ENCODE measurements around the gene UCK1. TPM values are rescaled to one million over a fixed set of nuclear protein-coding genes. Genes with fewer than 3 reads are reported as not detected.
A peak's percentile ranks its signal among the peaks of the same experiment; 100 is the strongest.

The UCK1 gene
- polyA plus RNA-seq, 2 of the 4 experiments (the other 2 are of a cell fraction): 18.0 to 26.5 TPM

DNA sequence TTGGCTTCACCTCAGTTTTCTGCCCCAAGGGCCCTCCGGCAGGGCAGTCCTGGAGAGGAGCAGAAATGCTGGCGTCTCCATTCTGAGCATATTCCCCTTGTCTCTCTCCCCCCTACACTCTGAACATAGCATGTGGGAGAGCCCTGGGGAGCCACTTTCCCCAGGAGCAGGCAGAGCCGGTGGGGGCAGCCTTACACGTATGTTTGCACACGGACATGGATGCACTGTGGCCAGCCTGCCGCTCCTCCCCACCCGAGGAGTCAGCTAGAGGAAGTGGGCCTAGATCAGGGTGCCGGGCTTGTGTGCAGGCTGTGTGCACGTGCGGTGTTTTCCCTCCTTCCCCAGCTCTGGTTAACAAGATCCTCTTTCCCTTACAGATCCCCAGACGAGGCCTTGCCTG lies 53.7 kb downstream of the UCK1 start:
- 82% methylated on average over 11 of the region's 11 CpGs for WGBS (ENCODE audit: missing lambda C conversion rate)
- no peak overlapping the region for H3K27ac ChIP-seq
- peaks cover 11% of the 10 kb centered on the region; the same call in 2 of the 3 replicates for H3K4me1 ChIP-seq
- DNase-seq (ENCODE audit: low read depth in 1 of 2, low spot score in 1 of 2) (no peak), FAIRE-seq (no peak), ATAC-seq (peak in 1 of 2 experiments; percentile 18; a peak in 3 of 6 replicates)
- H3K4me2 ChIP-seq: no peak overlapping the region
- no peak overlapping the region for H3K4me3 ChIP-seq
- TF ChIP-seq TP53 (CRISPR knock-in tag; IDR thresholded peaks at IDR 0.05): no peak
- ChIA-PET POLR2A (no interaction called here), CTCF (interaction anchor here (0.6 to 5.8 kb wide), 30 partner anchors 8 to 1522 kb away, joined by 3 to 48 read pairs (median 4); no protein-coding TSS in a partner anchor)
- H3K9me3 ChIP-seq: no peaks in the 10 kb centered on the region

DNA sequence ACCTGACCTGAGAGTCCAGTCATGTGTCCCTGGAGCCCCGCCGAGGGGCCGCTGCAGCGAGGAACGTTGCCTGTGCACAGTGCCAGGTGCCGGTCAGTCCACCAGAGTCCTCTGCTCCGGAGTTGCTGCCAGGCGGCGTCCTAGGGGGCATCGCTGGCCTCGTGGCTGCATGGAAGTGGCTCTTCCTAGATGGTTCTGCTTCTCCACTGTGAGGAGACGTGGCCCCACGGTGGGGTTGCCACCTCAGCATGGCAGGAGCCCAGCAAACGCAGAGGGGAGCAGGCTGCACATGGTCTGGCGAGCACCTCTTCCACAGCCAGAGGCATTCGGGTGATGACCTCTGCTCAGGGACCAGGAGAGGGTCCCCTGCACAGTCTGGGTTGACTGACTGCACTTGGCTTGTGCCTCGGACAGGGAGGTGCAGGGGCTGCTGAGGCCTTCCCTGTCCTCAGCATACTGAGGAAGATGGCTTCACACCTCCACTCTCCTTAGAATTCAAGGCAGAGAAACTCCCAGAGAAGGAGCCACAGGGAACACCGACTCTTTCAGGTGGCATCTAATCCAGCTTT lies 54.2 kb downstream of the UCK1 start:
- Histone ChIP-seq H3K4me1 (peaks cover 11% of the 10 kb centered on the region; the same call in 2 of the 3 replicates), H3K4me2 (no peak overlapping the region), H3K27ac (no peak overlapping the region), H3K4me3 (no peak overlapping the region), H3K9me3 (no peaks in the 10 kb centered on the region)
- no peak for DNase-seq (ENCODE audit: low read depth in 1 of 2, low spot score in 1 of 2)
- CTCF ChIA-PET: interaction anchor here (0.8 to 5.8 kb wide), 20 partner anchors 8 to 150 kb away, joined by 3 to 48 read pairs (median 4); no protein-coding TSS in a partner anchor
- TF ChIP-seq, protein P1, sequence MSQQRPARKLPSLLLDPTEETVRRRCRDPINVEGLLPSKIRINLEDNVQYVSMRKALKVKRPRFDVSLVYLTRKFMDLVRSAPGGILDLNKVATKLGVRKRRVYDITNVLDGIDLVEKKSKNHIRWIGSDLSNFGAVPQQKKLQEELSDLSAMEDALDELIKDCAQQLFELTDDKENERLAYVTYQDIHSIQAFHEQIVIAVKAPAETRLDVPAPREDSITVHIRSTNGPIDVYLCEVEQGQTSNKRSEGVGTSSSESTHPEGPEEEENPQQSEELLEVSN (IDR thresholded peaks at IDR 0.05; ENCODE audit: borderline replicate concordance, low read depth): no peak
- TF ChIP-seq BHLHE40 (IDR thresholded peaks at IDR 0.05; ENCODE audit: low read depth, low read length): no peak
- TF ChIP-seq HOXA7 (CRISPR knock-in tag; IDR thresholded peaks at IDR 0.05): no peak
- TF ChIP-seq ZSCAN20 (CRISPR knock-in tag; IDR thresholded peaks at IDR 0.05): no peak
- no peak for ATAC-seq
- POLR2A ChIA-PET: no interaction called here
- FAIRE-seq: no peak
- WGBS (ENCODE audit: missing lambda C conversion rate): 90% methylated on average over 9 of the region's 18 CpGs

DNA sequence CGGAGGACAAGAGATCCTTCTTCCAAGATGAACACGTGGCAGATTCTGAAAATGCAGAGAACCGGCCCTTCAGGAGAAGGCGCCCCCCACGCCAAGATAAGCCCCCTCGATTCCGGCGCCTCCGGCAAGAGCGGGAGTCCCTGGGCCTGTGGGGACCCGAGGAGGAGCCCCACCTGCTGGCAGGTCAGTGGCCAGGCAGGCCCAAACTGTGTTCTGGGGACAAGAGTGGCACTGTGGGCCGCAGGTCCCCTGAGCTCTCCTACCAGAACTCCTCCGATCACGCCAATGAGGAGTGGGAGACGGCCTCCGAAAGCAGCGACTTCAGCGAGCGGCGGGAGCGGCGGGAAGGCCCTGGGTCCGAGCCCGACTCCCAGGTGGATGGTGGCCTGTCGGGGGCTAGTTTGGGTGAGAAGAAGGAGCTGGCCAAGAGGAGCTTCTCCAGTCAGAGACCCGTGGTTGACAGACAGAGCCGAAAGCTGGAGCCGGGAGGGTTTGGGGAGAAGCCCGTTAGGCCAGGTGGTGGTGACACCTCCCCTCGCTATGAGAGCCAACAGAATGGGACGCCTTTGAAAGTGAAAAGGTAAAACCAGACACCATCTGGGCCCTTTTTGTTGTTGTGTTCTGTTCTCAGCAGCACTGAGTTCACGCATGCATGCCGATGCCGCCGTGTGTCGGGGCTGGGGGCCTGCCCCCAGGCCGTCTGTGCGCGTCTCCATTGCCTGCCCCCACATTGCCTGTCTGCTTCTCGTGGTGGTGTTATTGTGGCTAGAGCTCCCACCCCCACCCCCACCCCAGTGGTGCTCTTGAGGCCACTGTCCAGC lies 54.9 kb downstream of the UCK1 start:
- peak; percentile 56 to 58; a peak in 5 of 6 replicates for ATAC-seq
- ChIA-PET CTCF (interaction anchor here (0.8 to 2.9 kb wide), 16 partner anchors 11 to 149 kb away, joined by 3 to 15 read pairs (median 4); no protein-coding TSS in a partner anchor), POLR2A (no interaction called here)
- FAIRE-seq: no peak
- H3K4me3 ChIP-seq: no peak overlapping the region
- H3K27ac ChIP-seq: no peak overlapping the region
- 92% methylated on average over 36 of the region's 40 CpGs for WGBS (ENCODE audit: missing lambda C conversion rate)
- no peak for TF ChIP-seq BHLHE40 (IDR thresholded peaks at IDR 0.05; ENCODE audit: low read depth, low read length)
- TF ChIP-seq TP53 (CRISPR knock-in tag; IDR thresholded peaks at IDR 0.05): no peak
- no peak for TF ChIP-seq RNF2 (IDR thresholded peaks at IDR 0.05; ENCODE audit: borderline replicate concordance, low read depth)
- TF ChIP-seq ZFP36 (IDR thresholded peaks at IDR 0.05; ENCODE audit: borderline replicate concordance, partially characterized antibody): no peak
- TF ChIP-seq, protein P2, sequence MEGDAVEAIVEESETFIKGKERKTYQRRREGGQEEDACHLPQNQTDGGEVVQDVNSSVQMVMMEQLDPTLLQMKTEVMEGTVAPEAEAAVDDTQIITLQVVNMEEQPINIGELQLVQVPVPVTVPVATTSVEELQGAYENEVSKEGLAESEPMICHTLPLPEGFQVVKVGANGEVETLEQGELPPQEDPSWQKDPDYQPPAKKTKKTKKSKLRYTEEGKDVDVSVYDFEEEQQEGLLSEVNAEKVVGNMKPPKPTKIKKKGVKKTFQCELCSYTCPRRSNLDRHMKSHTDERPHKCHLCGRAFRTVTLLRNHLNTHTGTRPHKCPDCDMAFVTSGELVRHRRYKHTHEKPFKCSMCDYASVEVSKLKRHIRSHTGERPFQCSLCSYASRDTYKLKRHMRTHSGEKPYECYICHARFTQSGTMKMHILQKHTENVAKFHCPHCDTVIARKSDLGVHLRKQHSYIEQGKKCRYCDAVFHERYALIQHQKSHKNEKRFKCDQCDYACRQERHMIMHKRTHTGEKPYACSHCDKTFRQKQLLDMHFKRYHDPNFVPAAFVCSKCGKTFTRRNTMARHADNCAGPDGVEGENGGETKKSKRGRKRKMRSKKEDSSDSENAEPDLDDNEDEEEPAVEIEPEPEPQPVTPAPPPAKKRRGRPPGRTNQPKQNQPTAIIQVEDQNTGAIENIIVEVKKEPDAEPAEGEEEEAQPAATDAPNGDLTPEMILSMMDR (IDR thresholded peaks at IDR 0.05): peak; percentile 42
- TF ChIP-seq RAD21 (conservative IDR thresholded peaks at IDR 0.05 in 1 of 2, IDR thresholded peaks at IDR 0.05 in 1 of 2): 0 out of 5 replicates have a peak, but pooled peaks of 1 of the 2 experiments have one; percentile 22
- no peak for TF ChIP-seq KDM5A (IDR thresholded peaks at IDR 0.05)
- TF ChIP-seq SMC3 (IDR thresholded peaks at IDR 0.05): peak; percentile 48
- no peaks in the 10 kb centered on the region for H3K9me3 ChIP-seq
- H3K4me2 ChIP-seq: no peak overlapping the region
- peaks cover 11% of the 10 kb centered on the region; the same call in 2 of the 3 replicates for H3K4me1 ChIP-seq
- no peak for DNase-seq (ENCODE audit: low read depth in 1 of 2, low spot score in 1 of 2)

DNA sequence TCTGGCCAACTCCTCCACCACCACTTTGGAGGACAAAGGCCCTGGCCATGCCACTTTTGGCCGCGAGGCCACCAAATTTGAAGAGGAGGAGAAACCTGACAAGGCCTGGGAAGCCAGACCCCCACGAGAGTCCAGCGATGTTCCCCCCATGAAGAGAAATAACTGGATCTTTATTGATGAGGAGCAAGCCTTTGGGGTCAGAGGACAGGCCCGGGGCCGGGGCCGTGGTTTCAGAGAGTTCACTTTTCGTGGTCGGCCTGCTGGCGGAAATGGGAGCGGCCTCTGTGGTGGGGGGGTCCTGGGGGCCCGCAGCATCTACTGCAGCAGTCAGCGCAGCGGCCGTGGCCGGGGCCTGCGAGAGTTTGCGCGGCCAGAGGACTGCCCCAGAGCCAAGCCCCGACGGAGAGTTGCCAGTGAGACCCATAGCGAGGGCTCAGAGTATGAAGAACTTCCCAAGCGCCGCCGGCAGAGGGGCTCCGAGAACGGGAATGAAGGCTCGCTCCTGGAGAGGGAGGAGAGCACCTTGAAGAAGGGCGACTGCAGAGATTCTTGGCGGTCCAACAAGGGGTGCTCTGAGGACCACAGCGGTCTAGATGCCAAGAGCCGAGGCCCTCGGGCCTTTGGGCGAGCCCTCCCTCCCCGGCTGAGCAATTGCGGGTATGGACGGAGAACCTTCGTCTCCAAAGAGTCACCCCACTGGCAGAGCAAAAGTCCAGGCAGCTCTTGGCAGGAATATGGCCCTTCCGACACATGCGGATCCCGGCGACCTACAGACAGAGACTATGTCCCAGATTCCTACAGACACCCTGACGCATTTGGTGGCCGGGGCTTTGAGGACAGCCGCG lies 55.7 kb downstream of the UCK1 start:
- H3K4me3 ChIP-seq: no peak overlapping the region
- H3K9me3 ChIP-seq: no peaks in the 10 kb centered on the region
- POLR2A ChIA-PET: no interaction called here
- CTCF ChIA-PET: interaction anchor here (1.0 to 2.9 kb wide), 15 partner anchors 10 to 127 kb away, joined by 3 to 15 read pairs (median 4); no protein-coding TSS in a partner anchor
- 93% methylated on average over 35 of the region's 46 CpGs for WGBS (ENCODE audit: missing lambda C conversion rate)
- no peak overlapping the region for H3K27ac ChIP-seq
- no peak overlapping the region for H3K4me2 ChIP-seq
- H3K4me1 ChIP-seq: peaks cover 11% of the 10 kb centered on the region; the same call in 2 of the 3 replicates
- TF ChIP-seq CBX2 (IDR thresholded peaks at IDR 0.05; ENCODE audit: borderline replicate concordance, low read depth) (no peak), TFCP2L1 (CRISPR knock-in tag; IDR thresholded peaks at IDR 0.05) (no peak), FOXS1 (CRISPR knock-in tag; IDR thresholded peaks at IDR 0.05) (no peak), JUN (IDR thresholded peaks at IDR 0.05) (no peak), MYC (IDR thresholded peaks at IDR 0.05; ENCODE audit: borderline replicate concordance, low read length) (no peak), CEBPB (IDR thresholded peaks at IDR 0.05) (no peak), RFX5 (IDR thresholded peaks at IDR 0.05) (no peak)
- TF ChIP-seq, protein P1 (IDR thresholded peaks at IDR 0.05; ENCODE audit: borderline replicate concordance, low read depth): no peak
- no peak for DNase-seq (ENCODE audit: low read depth in 1 of 2, low spot score in 1 of 2)
- no peak for FAIRE-seq
- ATAC-seq: no peak; a peak in 1 of 6 replicates
